Ovary (tissue), 9 donors: ENCODE results near the gene USP32. TPM values are rescaled to one million over a fixed set of nuclear protein-coding genes. Genes with fewer than 3 reads are reported as not detected.
"Not testable (repeated sequence)": the region's sequence is repeated elsewhere in the genome, so short reads cannot be mapped to it uniquely, and the experiment has no call there.

Source experiments
- DNase-seq, 5 donors: peaks; one replicate each; pipeline ENCODE4 v3.0.0-alpha.2; 2019 to 2020
- H3K27ac ChIP-seq, 2 donors: fragments of 200-600 bp; one replicate each; pipeline versions ENCODE4 v1.5.1 to v1.8.0; 2019 to 2022
- H3K27me3 ChIP-seq: fragments of 200-600 bp; one replicate; pipeline ENCODE4 v1.8.0; 2022
- H3K36me3 ChIP-seq: fragments of 200-600 bp; sonication (generic); one replicate; pipeline ENCODE4 v1.5.1; 2019
- H3K4me1 ChIP-seq: one replicate; pipeline ENCODE4 v1.8.1; 2013; ENCODE audit warnings: mild to moderate bottlenecking, moderate library complexity; ENCODE audit not compliant: insufficient read depth
- H3K4me3 ChIP-seq: fragments of 200-600 bp; sonication (generic); one replicate; pipeline ENCODE4 v1.5.1; 2017
- H3K9me3 ChIP-seq, 2 donors: fragments of 200-600 bp in 1 of 2; sonication (generic) in 1 of 2; one replicate each; pipeline versions ENCODE4 v1.5.1 to v1.8.1; 2013 to 2019; ENCODE audit warnings: mild to moderate bottlenecking in 1 of 2, moderate library complexity in 1 of 2
- EP300 ChIP-seq: sonication (generic); formaldehyde crosslinking; IDR thresholded peaks from one replicate; pipeline ENCODE4 v1.6.1; 2017; ENCODE audit warnings: antibody characterized with exemption
- POLR2A ChIP-seq: fragments of 450-650 bp; IDR thresholded peaks from one replicate; pipeline ENCODE4 v1.6.1; 2017; ENCODE audit warnings: antibody characterized with exemption, mild to moderate bottlenecking, moderate library complexity
- WGBS, 3 donors: extraction: QIAGEN DNeasy Blood & Tissue Kit in 1 of 3; methylation state at CpG; one replicate each; pipeline versions ENCODE4 v1.1.5 to v1.1.7; 2013 to 2017; 5-methylcytosine and 5-hydroxymethylcytosine counted together
- intact Hi-C, 4 donors: fragments of 100-400 bp; cut with DNase I; formaldehyde crosslinking; loops; one replicate each; pipeline versions ENCODE4 v1.11.0 to v1.15.1; 2022 to 2023
- polyA plus RNA-seq, 2 donors: library from polyadenylated mRNA; stranded (reverse); fragments of 200-250 nt in 1 of 2; fragments of 350-450 nt in 1 of 2; fragmentation: Illumina TruSeq in 1 of 2; extraction: RNeasy Lipid Tissue Mini Kit (QIAGEN cat#74804) in 1 of 2; gene quantifications; one replicate each; pipeline ENCODE4 v1.2.3, GENCODE V29; 2013 to 2014
- total RNA-seq, 7 donors: library from RNA; depleted of rRNA in 2 of 7; stranded (reverse); fragments of >200 nt in 2 of 7; fragmentation: NEBNext Ultra II Directional in 3 of 7; extraction: Animal tissue kit (Norgen Biotek cat#: 25700) in 3 of 7; gene quantifications; one replicate each; pipeline versions ENCODE4 v1.1.0 to v1.2.4, GENCODE V29; 2016 to 2023
- TF ChIP-seq, protein P1 (sequence below), 3 donors: fragments of 450-650 bp in 2 of 3; fragments of 200-600 bp in 1 of 3; IDR thresholded peaks; one replicate each; pipeline versions ENCODE4 v1.5.1 to v1.8.0; 2016 to 2022; ENCODE audit warnings: antibody characterized with exemption in 3 of 3, mild to moderate bottlenecking in 1 of 3
- donor health status: DM: no; HTN: no; CAD: no; lungs with moderate emphysema.
- donor health status: DM: no; HTN: no; CAD: no.
- donor health status: Bipolar disorder and iron deficiency.
- donor health status: DM: yes; HTN: yes; CAD: no.
- donor health status: DM: no; HTN: no; CAD: no.
- donor health status: DM: yes; HTN: yes; CAD: no.

Gene USP32
- total and polyA plus RNA-seq, 9 donors = 8.7 to 37.6 (median 32.9) TPM

DNA sequence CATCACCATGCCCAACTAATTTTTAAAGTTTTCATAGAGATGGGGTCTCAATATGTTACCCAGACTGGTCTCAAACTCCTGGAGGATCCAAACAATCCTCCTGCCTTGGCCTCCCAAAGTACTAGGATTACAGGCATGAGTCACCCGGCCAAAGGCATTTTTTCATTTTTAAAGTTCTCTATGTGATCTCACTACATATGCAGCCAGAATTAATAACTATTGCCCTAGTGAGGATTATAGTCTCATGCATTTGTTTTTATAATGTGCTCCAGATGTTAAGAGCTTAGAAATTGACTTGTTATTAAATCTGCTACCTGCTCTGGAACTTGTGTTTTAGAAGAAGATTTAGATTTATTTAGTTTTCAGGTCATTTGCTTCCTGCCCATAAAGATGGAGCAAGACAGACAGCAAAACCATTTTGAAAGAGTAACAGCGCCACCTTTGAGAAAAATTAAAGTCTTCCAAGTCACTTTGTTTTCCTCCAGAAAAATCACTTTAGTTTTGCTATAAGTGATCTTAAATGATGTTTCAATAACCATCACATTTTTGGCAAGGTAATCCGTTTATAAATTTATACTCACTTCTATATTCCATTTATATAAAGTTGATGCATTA is 162.6 kb downstream of the USP32 start:
- no peaks in the 10 kb centered on the region for H3K27me3 ChIP-seq
- WGBS, 3 donors = 88 to 95% (median 91%) methylated on average over 3 of the region's 3 CpGs
- no peaks in the 10 kb centered on the region for H3K36me3 ChIP-seq
- no peak for DNase-seq
- no peaks in the 10 kb centered on the region for H3K9me3 ChIP-seq
- H3K4me1 ChIP-seq = no peaks in the 10 kb centered on the region
- H3K4me3 ChIP-seq = no peak overlapping the region
- intact Hi-C loops = no loop called here
- H3K27ac ChIP-seq = no peak overlapping the region
- TF ChIP-seq, protein P1, sequence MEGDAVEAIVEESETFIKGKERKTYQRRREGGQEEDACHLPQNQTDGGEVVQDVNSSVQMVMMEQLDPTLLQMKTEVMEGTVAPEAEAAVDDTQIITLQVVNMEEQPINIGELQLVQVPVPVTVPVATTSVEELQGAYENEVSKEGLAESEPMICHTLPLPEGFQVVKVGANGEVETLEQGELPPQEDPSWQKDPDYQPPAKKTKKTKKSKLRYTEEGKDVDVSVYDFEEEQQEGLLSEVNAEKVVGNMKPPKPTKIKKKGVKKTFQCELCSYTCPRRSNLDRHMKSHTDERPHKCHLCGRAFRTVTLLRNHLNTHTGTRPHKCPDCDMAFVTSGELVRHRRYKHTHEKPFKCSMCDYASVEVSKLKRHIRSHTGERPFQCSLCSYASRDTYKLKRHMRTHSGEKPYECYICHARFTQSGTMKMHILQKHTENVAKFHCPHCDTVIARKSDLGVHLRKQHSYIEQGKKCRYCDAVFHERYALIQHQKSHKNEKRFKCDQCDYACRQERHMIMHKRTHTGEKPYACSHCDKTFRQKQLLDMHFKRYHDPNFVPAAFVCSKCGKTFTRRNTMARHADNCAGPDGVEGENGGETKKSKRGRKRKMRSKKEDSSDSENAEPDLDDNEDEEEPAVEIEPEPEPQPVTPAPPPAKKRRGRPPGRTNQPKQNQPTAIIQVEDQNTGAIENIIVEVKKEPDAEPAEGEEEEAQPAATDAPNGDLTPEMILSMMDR (IDR thresholded peaks at IDR 0.05) = no peak
- TF ChIP-seq EP300 (no peak), POLR2A (no peak)

- H3K4me1 ChIP-seq, H3K27ac ChIP-seq, DNase-seq, intact Hi-C loops, H3K9me3 ChIP-seq, H3K4me3 ChIP-seq, H3K27me3 ChIP-seq, H3K36me3 ChIP-seq: not testable (repeated sequence)
- WGBS, 3 donors = 83 to 96% (median 89%) methylated on average over 8 of the region's 8 CpGs
These were observed 164.7 kb downstream of the USP32 start for GRCh38 chr17:60227276-60227675.

DNA sequence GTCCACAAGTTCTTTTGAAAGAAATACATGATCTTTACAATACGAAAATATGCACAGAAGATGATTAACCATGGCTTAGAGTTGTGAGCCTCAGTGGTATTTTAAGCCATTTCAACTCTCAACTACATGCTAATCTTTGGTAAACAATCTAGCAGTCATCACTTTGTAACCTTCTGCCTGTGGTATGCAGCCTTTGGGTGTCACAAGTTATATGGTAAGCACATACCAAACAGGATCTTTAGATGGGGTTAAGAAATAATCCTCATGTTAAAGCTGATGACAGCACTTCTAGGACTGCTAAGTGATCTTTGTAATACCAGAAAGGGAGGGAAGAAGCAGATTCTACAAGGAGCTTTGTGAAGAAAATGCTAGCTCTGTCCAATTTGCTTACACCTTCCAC is 167.9 kb downstream of the USP32 start:
- WGBS, 3 donors = 86 to 91% (median 88%) methylated on average over 1 of the region's 1 CpG

DNA sequence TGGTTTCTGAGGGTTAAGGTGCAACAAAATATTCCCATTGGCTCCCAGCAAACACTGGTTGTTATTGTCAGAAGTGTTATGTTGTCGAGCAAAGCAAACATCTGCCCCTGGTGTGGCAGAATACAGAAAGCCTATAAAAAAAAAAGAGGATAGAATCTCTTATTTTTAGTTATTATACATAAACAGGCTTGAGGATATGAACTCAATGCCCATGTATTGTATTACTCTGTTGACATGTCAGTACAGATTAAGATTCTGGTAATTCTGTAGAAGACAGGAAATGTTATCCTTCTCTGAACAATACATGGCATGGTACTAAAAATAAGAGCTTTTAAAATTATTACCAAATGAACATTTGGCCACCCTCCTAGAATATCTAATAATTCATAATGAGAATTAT is 168.5 kb downstream of the USP32 start:
- intact Hi-C loops = no loop called here

More for the DNA sequence above, 167.9 kb downstream of the USP32 start:
- H3K27ac ChIP-seq = no peak overlapping the region
- no peak overlapping the region for H3K4me3 ChIP-seq
- no peak for TF ChIP-seq POLR2A
- TF ChIP-seq, protein P1 (IDR thresholded peaks at IDR 0.05) = no peak
- intact Hi-C loops = no loop called here
- no peaks in the 10 kb centered on the region for H3K9me3 ChIP-seq
- no peaks in the 10 kb centered on the region for H3K36me3 ChIP-seq
- no peaks in the 10 kb centered on the region for H3K4me1 ChIP-seq
- DNase-seq = no peak
- no peaks in the 10 kb centered on the region for H3K27me3 ChIP-seq

GRCh38 chr17:60218774-60219173 is 173.2 kb downstream of the USP32 start:
- H3K27me3 ChIP-seq, H3K4me1 ChIP-seq, H3K4me3 ChIP-seq, DNase-seq, H3K36me3 ChIP-seq, intact Hi-C loops, H3K9me3 ChIP-seq, H3K27ac ChIP-seq: not testable (repeated sequence)
- WGBS, 3 donors = 80 to 90% (median 87%) methylated on average over 2 of the region's 2 CpGs

More for the DNA sequence above, 168.5 kb downstream of the USP32 start:
- Histone ChIP-seq H3K4me1 (no peaks in the 10 kb centered on the region), H3K27me3 (no peaks in the 10 kb centered on the region), H3K36me3 (no peaks in the 10 kb centered on the region), H3K27ac (no peak overlapping the region), H3K9me3 (no peaks in the 10 kb centered on the region), H3K4me3 (no peak overlapping the region)
- DNase-seq = no peak
- TF ChIP-seq EP300 (no peak), POLR2A (no peak)
- TF ChIP-seq, protein P1 (IDR thresholded peaks at IDR 0.05) = no peak
- 80 to 90% (median 84%) methylated on average over 1 of the region's 1 CpG for WGBS, 3 donors

DNA sequence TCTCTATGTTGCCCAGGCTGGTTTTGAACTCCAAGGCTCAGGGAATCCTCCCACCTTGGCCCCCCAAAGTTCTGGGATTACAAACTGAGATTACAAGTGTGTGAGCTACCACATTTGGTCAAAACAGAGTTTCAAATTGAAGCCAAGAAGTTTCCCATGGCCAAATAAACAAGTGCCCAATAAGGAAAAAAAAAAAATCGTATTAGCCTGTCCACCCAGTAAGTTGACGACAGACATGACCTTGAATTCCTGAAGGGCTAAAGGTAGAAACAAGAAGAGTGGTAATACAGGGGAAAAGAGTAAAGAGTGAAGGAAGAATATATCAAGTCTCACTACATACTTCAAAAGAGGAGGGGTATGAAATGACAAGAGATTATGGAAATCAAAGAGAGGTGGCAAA is 176.0 kb downstream of the USP32 start:
- H3K36me3 ChIP-seq, H3K4me1 ChIP-seq, DNase-seq, H3K9me3 ChIP-seq, H3K4me3 ChIP-seq, H3K27ac ChIP-seq, H3K27me3 ChIP-seq, intact Hi-C loops: not testable (repeated sequence)
- WGBS, 3 donors = 11 to 17% methylated on average over 1 of the region's 2 CpGs; no CpG with 5 or more reads in 1 of the 3 donors

- H3K9me3 ChIP-seq, H3K27ac ChIP-seq, H3K27me3 ChIP-seq, H3K4me1 ChIP-seq, intact Hi-C loops, H3K4me3 ChIP-seq, H3K36me3 ChIP-seq, DNase-seq: not testable (repeated sequence)
These were observed 180.7 kb downstream of the USP32 start for GRCh38 chr17:60211282-60211681.

- H3K4me3 ChIP-seq, H3K36me3 ChIP-seq: not testable (repeated sequence)
- 93 to 100% (median 100%) methylated on average over 1 of the region's 1 CpG for WGBS, 3 donors
These were observed 183.6 kb downstream of the USP32 start for GRCh38 chr17:60208302-60208701.

GRCh38 chr17:60205782-60206181 is 186.2 kb downstream of the USP32 start:
- intact Hi-C loops, H3K4me1 ChIP-seq, H3K4me3 ChIP-seq, DNase-seq, H3K9me3 ChIP-seq, H3K36me3 ChIP-seq, H3K27ac ChIP-seq, H3K27me3 ChIP-seq: not testable (repeated sequence)

More at GRCh38 chr17:60208302-60208701, 183.6 kb downstream of the USP32 start:
- H3K27me3 ChIP-seq, H3K9me3 ChIP-seq, H3K27ac ChIP-seq, H3K4me1 ChIP-seq, DNase-seq, intact Hi-C loops: not testable (repeated sequence)
